ENCODE data around the gene PRTFDC1.

PRTFDC1 gene

DNA sequence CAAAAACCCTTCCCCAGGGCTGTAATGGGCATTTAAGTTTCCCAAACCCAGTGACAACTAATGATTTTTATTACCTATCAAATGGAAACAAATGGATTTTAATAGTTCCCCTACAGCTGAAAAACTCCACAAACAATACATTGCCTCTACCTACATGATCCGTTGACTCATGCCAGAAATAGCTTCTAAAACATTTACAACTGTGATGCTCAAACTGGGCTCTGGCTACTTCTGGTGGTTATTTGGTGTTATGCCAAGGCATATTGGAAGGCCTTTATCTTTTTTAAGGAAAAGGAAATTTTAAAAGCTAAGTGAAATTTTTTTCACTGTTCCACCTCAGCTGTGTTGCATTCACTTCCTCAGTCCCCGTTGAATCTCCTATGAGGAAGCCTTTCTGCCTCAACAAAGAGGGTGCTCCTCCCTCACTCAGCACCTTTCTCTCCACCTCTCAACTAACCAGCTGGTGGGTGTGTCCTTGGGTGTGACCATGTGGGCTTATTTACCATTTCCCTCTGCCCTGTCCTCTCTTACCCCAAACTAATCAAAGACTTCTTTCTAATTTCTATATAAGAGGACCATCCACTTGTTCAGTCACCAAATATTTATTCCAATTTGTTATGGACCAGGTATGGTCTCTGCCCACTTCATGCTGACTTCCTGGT is 82.9 kb downstream of the PRTFDC1 start:
- H3K4me1 ChIP-seq (ENCODE audit: control insufficient read depth, insufficient read depth, low read length, poor library complexity, severe bottlenecking): no peaks in the 10 kb centered on the region
- no peak overlapping the region for H3K27ac ChIP-seq (ENCODE audit: insufficient read depth, low read length, poor library complexity, severe bottlenecking)
- no peaks in the 10 kb centered on the region for H3K9me3 ChIP-seq (ENCODE audit: control insufficient read depth, low read length)
- no peaks in the 10 kb centered on the region for H3K36me3 ChIP-seq (ENCODE audit: control insufficient read depth, insufficient read depth, low read length)
- H3K4me3 ChIP-seq (ENCODE audit: insufficient read depth, low read depth, low read length, poor library complexity, severe bottlenecking): no peak overlapping the region
- no peaks in the 10 kb centered on the region for H3K27me3 ChIP-seq (replicated peaks; ENCODE audit: control insufficient read depth, insufficient read depth, low read length, poor library complexity, severe bottlenecking)
- no peak for DNase-seq

DNA sequence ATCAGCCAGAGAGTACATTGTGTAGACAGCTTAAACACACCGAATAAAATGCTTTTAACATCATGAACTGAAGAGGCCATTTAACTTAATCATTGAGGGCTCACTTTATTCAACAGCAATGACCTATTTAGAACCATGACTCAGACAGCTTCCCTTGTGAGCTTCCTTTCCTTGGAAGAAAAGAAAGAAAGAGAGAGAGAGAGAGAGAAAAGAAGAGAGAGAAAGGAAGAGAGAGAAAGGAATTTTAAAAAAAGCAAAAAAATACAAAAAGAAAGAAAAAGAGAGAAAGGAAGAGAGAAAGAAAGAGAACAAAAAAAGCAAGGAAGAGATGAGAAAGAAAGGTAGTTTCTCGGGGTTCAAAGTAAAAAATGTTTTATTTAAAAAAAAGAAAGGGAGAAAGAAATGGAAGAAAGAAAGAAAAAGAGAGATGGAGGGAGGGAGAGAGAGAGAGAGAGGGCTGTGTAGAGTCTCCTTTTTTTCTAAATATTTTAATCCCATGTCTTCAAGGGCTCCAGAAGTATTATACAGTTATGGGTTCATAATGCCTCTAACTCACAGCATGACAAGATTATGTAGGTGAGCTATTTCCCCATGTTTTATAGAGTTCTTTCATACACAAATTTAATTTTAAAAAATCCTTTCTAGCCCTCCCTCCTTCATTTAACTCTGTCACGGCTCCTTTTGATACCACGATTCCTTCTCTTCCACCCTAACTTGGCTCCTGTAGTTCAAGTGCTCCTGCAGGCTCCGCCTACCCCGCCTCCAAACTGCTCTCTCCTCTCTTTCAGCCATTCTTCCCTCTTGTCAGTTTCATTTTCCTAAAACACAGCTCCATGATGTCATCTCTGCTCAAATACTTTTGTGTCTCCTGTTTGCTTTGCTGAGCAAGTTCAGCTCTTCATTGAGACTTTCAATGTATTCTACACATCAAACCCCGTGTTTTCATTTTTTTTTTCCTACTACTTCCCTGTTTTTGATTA is 85.5 kb downstream of the PRTFDC1 start:
- Histone ChIP-seq H3K4me1 (ENCODE audit: control insufficient read depth, insufficient read depth, low read length, poor library complexity, severe bottlenecking) (no peaks in the 10 kb centered on the region), H3K4me3 (ENCODE audit: insufficient read depth, low read depth, low read length, poor library complexity, severe bottlenecking) (no peak overlapping the region), H3K9me3 (ENCODE audit: control insufficient read depth, low read length) (no peaks in the 10 kb centered on the region), H3K36me3 (ENCODE audit: control insufficient read depth, insufficient read depth, low read length) (no peaks in the 10 kb centered on the region), H3K27ac (ENCODE audit: insufficient read depth, low read length, poor library complexity, severe bottlenecking) (no peak overlapping the region), H3K27me3 (replicated peaks; ENCODE audit: control insufficient read depth, insufficient read depth, low read length, poor library complexity, severe bottlenecking) (no peaks in the 10 kb centered on the region)
- DNase-seq: no peak

DNA sequence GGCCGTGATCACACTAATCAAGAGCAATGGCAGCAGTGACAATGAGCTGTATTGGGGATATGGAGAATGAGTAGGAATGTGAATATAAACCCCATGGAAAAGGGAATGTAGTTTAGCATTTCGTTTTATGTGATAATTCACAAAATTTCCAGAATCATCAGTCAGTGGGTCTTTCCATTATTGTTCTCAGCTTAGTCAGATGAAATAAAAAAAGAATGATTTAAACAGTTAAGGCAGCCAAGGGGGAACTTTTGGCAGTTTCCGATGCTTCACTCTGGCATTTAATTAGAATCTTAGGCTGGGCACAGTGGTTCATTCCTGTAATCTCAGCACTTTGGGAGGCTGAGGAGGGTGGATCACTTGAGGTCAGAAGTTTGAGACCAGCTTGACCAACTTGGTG is 86.6 kb downstream of the PRTFDC1 start:
- no peaks in the 10 kb centered on the region for H3K9me3 ChIP-seq (ENCODE audit: control insufficient read depth, low read length)
- DNase-seq: no peak
- no peak overlapping the region for H3K4me3 ChIP-seq (ENCODE audit: insufficient read depth, low read depth, low read length, poor library complexity, severe bottlenecking)
- H3K36me3 ChIP-seq (ENCODE audit: control insufficient read depth, insufficient read depth, low read length): no peaks in the 10 kb centered on the region
- H3K27me3 ChIP-seq (replicated peaks; ENCODE audit: control insufficient read depth, insufficient read depth, low read length, poor library complexity, severe bottlenecking): no peaks in the 10 kb centered on the region
- H3K4me1 ChIP-seq (ENCODE audit: control insufficient read depth, insufficient read depth, low read length, poor library complexity, severe bottlenecking): no peaks in the 10 kb centered on the region
- H3K27ac ChIP-seq (ENCODE audit: insufficient read depth, low read length, poor library complexity, severe bottlenecking): no peak overlapping the region

DNA sequence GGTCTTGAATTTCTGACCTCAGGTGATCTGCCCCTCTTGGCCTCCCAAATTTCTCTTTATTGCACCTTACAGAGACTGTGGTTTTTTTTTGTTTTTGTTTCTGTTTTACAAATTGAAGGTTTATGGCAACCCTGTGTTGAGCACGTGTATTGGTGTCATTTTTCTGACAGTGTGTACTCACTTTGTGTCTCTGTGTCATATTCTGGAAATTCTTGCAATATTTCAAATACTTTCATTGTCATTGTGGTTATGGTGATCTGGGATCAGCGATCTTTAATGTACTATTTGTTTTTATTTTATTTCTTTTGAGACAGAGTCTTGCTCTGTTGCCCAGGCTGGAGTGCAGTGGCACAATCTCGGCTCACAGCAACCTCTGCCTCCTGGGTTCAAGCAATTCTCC is 89.8 kb downstream of the PRTFDC1 start:
- H3K27me3 ChIP-seq (replicated peaks; ENCODE audit: control insufficient read depth, insufficient read depth, low read length, poor library complexity, severe bottlenecking): no peaks in the 10 kb centered on the region
- no peaks in the 10 kb centered on the region for H3K36me3 ChIP-seq (ENCODE audit: control insufficient read depth, insufficient read depth, low read length)
- no peak overlapping the region for H3K27ac ChIP-seq (ENCODE audit: insufficient read depth, low read length, poor library complexity, severe bottlenecking)
- H3K4me3 ChIP-seq (ENCODE audit: insufficient read depth, low read depth, low read length, poor library complexity, severe bottlenecking): no peak overlapping the region
- H3K9me3 ChIP-seq (ENCODE audit: control insufficient read depth, low read length): no peaks in the 10 kb centered on the region
- no peaks in the 10 kb centered on the region for H3K4me1 ChIP-seq (ENCODE audit: control insufficient read depth, insufficient read depth, low read length, poor library complexity, severe bottlenecking)
- DNase-seq: no peak

GRCh38 chr10:24858288-24859270 is 93.8 kb downstream of the PRTFDC1 start:
- DNase-seq: no peak
- Histone ChIP-seq H3K4me1 (ENCODE audit: control insufficient read depth, insufficient read depth, low read length, poor library complexity, severe bottlenecking) (no peaks in the 10 kb centered on the region), H3K27ac (ENCODE audit: insufficient read depth, low read length, poor library complexity, severe bottlenecking) (no peak overlapping the region), H3K4me3 (ENCODE audit: insufficient read depth, low read depth, low read length, poor library complexity, severe bottlenecking) (no peak overlapping the region), H3K27me3 (replicated peaks; ENCODE audit: control insufficient read depth, insufficient read depth, low read length, poor library complexity, severe bottlenecking) (no peaks in the 10 kb centered on the region), H3K36me3 (ENCODE audit: control insufficient read depth, insufficient read depth, low read length) (no peaks in the 10 kb centered on the region), H3K9me3 (ENCODE audit: control insufficient read depth, low read length) (no peaks in the 10 kb centered on the region)

GRCh38 chr10:24857031-24857725 is 95.2 kb downstream of the PRTFDC1 start:
- no peak overlapping the region for H3K27ac ChIP-seq (ENCODE audit: insufficient read depth, low read length, poor library complexity, severe bottlenecking)

GRCh38 chr10:24854256-24854655 is 98.2 kb downstream of the PRTFDC1 start:
- DNase-seq: no peak
- no peak overlapping the region for H3K4me3 ChIP-seq (ENCODE audit: insufficient read depth, low read depth, low read length, poor library complexity, severe bottlenecking)
- H3K36me3 ChIP-seq (ENCODE audit: control insufficient read depth, insufficient read depth, low read length): no peaks in the 10 kb centered on the region
- H3K9me3 ChIP-seq (ENCODE audit: control insufficient read depth, low read length): no peaks in the 10 kb centered on the region
- H3K27me3 ChIP-seq (replicated peaks; ENCODE audit: control insufficient read depth, insufficient read depth, low read length, poor library complexity, severe bottlenecking): no peaks in the 10 kb centered on the region
- no peaks in the 10 kb centered on the region for H3K4me1 ChIP-seq (ENCODE audit: control insufficient read depth, insufficient read depth, low read length, poor library complexity, severe bottlenecking)
- no peak overlapping the region for H3K27ac ChIP-seq (ENCODE audit: insufficient read depth, low read length, poor library complexity, severe bottlenecking)

More at GRCh38 chr10:24857031-24857725, 95.2 kb downstream of the PRTFDC1 start:
- H3K9me3 ChIP-seq (ENCODE audit: control insufficient read depth, low read length): no peaks in the 10 kb centered on the region
- no peak for DNase-seq
- H3K27me3 ChIP-seq (replicated peaks; ENCODE audit: control insufficient read depth, insufficient read depth, low read length, poor library complexity, severe bottlenecking): no peaks in the 10 kb centered on the region
- no peaks in the 10 kb centered on the region for H3K4me1 ChIP-seq (ENCODE audit: control insufficient read depth, insufficient read depth, low read length, poor library complexity, severe bottlenecking)
- H3K36me3 ChIP-seq (ENCODE audit: control insufficient read depth, insufficient read depth, low read length): no peaks in the 10 kb centered on the region
- no peak overlapping the region for H3K4me3 ChIP-seq (ENCODE audit: insufficient read depth, low read depth, low read length, poor library complexity, severe bottlenecking)

GRCh38 chr10:24853661-24854060 is 98.7 kb downstream of the PRTFDC1 start:
- no peak for DNase-seq
- no peaks in the 10 kb centered on the region for H3K4me1 ChIP-seq (ENCODE audit: control insufficient read depth, insufficient read depth, low read length, poor library complexity, severe bottlenecking)
- H3K27me3 ChIP-seq (replicated peaks; ENCODE audit: control insufficient read depth, insufficient read depth, low read length, poor library complexity, severe bottlenecking): no peaks in the 10 kb centered on the region
- H3K36me3 ChIP-seq (ENCODE audit: control insufficient read depth, insufficient read depth, low read length): no peaks in the 10 kb centered on the region
- no peaks in the 10 kb centered on the region for H3K9me3 ChIP-seq (ENCODE audit: control insufficient read depth, low read length)
- no peak overlapping the region for H3K4me3 ChIP-seq (ENCODE audit: insufficient read depth, low read depth, low read length, poor library complexity, severe bottlenecking)
- H3K27ac ChIP-seq (ENCODE audit: insufficient read depth, low read length, poor library complexity, severe bottlenecking): no peak overlapping the region

GRCh38 chr10:24851629-24852028 is 100.8 kb downstream of the PRTFDC1 start:
- no peak for DNase-seq
- no peaks in the 10 kb centered on the region for H3K9me3 ChIP-seq (ENCODE audit: control insufficient read depth, low read length)
- no peaks in the 10 kb centered on the region for H3K36me3 ChIP-seq (ENCODE audit: control insufficient read depth, insufficient read depth, low read length)
- no peak overlapping the region for H3K4me3 ChIP-seq (ENCODE audit: insufficient read depth, low read depth, low read length, poor library complexity, severe bottlenecking)
- no peak overlapping the region for H3K27ac ChIP-seq (ENCODE audit: insufficient read depth, low read length, poor library complexity, severe bottlenecking)
- H3K4me1 ChIP-seq (ENCODE audit: control insufficient read depth, insufficient read depth, low read length, poor library complexity, severe bottlenecking): no peaks in the 10 kb centered on the region
- no peaks in the 10 kb centered on the region for H3K27me3 ChIP-seq (replicated peaks; ENCODE audit: control insufficient read depth, insufficient read depth, low read length, poor library complexity, severe bottlenecking)

Data from effector memory CD4-positive, alpha-beta T cell (primary cell).